GM18861 (cell line): Measurements from ENCODE around the gene USP16.
"Not testable (repeated sequence)": the region's sequence is repeated elsewhere in the genome, so short reads cannot be mapped to it uniquely, and the experiment has no call there.

ENCODE experiments used
- ATAC-seq: cut with Tn5 transposase; IDR thresholded peaks from one replicate; pipeline ENCODE4 v1.9.1; 2021; ENCODE audit not compliant: unreplicated experiment

USP16 gene

DNA sequence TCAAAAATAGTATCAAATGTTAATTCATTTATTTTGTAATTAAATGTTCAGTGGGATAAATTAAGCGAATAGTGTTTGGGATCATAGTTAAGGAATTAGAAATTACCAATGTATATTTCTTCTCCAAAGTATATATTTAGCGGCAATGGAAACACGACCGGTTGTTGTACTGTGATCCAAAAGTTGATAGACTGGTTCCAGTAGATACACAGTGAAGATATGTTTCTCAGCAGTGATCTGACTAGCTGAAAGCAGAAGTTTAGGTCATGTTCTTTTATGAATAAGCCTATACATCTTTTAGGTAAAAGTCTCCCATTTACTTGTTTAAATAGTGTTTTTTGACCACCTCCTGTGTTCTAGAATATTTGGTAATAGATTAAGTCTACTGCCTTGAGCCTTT is 8.8 kb downstream of the USP16 start:
- no peak for ATAC-seq

DNA sequence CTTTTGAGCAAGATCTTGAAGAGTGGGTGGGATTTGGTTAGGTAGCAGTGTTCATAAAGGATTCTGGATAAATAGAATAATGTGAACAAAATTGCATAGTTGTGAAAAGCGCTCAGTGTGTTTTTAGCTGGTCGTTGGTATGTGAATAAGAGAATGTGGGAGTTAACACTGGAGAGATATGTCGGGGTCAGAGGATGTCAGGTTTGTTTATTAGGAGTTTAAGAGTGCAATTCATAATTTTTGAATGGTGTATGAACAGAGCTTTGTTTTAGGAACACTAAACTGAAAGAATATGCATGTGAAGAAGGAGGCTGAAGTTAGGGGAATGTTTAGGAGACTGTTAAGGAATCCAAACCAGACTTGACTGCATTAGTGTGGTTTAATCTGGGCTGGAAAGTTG is 9.4 kb downstream of the USP16 start:
- no peak for ATAC-seq

DNA sequence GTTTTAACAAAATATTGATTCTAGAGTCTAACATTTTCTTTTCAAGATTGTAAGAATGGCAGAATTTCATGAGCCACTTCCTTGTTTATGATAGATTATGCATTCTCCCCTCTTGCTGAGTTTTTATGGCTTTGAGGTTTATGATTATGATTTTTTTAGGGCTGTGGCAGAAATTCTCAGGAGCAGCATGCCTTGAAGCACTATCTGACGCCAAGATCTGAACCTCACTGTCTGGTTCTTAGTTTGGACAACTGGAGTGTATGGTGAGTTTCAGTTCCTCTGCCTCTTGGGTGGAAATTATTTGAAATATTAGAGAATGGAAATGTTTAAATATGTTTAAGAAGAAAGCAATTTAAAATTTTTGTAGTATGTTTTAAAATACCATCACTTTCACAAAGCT is 10.2 kb downstream of the USP16 start:
- ATAC-seq = no peak

DNA sequence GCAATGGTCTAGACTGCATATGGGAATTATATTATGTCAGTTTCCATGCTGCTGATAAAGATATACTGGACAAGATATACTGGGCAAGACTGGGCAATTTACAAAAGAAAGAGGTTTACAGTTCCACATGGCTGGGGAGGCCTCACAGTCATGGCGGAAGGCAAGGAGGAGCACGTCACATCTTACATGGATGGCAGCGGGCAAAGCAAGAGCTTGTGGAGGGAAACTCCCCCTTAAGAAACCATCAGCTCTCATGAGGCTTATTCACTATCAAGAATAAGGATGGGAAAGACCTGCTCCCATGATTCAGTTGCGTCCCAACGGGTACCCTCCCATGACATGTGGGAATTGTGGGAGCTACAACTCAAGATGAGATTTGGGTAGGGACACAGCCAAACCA is 27.8 kb downstream of the USP16 start:
- ATAC-seq = no peak

DNA sequence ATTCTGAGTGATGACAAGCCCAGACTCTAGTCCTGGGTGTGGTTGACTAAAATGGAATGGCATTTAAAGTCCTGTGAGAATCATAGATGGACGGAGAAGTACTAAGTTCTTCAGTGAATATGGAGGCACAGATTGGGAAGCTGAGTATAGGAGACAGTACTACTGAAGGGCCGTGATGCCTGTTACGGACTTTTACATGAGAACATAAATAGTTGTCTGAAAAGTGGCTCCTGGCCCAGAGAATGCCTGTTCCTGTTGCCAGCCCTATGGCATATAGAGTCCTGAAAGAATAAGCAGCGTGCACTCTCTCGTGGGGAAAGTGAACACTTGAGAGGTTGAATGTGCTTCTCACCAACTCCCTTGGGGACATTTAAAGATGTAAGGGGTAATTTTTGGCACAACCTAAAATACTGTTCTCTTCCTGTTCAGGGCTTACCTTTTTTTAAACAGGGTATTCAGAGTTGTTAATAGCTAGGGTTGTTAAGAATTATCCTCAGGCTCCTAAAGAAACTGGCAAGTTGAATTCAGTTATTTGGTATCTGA is 28.6 kb downstream of the USP16 start:
- ATAC-seq = no peak

DNA sequence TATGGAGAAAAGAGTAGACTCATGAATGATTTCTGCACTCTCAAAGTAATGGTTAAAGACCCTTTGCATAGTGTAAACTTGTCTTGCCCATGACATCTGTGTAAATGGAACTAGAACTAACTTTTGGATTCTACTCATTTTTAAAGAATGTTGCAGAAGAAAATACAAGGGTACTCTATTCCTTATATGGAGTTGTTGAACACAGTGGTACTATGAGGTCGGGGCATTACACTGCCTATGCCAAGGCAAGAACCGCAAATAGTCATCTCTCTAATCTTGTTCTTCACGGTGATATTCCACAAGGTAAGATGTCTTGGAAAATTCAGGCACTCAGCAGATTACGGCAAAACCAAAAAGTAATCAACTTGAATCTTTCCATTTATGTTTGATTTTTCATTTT is 29.2 kb downstream of the USP16 start:
- no peak for ATAC-seq

DNA sequence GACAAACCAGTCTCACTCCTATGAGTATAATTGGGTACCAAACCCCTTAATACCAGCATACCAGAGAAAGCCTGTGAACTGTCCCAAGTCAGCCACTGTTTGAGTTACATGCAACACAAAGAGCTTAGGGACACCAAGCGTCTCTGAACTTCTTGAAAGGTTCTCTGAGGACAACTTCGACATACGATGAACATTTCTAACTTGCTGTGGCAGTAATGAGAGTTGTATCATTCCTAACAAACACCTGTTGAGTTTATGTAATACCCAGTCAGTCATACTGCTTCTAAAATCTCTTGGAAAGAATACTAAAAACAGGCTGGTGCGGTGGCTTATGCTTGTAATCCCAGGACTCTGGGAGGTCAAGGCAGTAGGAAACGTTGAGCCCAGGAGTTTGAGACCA is 30.6 kb downstream of the USP16 start:
- no peak for ATAC-seq

DNA sequence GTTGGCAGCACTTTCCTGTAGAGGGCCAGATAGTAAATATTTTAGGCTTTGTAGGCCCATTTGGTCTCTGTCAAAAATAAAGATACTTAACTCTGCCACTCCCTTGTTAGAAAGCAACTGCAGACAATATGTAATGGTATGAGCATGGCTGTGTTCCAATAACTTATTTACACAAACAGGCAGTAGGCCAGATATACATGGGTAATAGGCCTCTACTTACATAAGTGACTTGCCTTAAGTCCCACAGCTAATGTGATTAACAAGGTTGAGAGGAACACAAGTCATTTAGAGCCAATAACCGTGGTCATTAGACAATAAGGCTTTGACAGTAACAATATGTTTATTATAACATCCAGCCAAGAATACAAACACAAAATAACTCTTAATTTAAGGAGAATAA is 31.5 kb downstream of the USP16 start:
- ATAC-seq = no peak

DNA sequence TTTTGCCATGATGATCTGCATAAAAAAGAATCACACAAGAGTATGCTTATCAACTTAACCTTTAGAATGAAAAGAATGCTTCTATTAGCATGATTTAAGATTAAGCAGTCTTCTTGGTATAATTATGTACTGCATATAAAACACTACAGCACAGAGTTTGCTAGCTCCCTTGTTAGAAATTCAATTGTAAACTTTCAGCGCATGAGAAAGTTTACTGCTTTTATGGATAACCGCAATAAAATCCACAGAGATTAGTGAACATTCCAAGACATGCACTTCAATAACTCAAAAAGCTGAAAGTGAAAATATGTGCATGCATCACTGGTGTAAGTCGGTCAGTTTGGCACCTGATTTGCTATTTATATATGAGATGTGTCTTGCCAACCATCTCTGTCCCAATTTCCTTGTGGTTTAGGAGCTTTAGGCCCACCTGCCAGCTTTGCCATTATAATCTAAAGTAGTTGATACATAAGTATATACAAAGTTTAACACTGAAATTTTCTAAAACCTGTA is 32.1 kb downstream of the USP16 start:
- ATAC-seq = no peak

DNA sequence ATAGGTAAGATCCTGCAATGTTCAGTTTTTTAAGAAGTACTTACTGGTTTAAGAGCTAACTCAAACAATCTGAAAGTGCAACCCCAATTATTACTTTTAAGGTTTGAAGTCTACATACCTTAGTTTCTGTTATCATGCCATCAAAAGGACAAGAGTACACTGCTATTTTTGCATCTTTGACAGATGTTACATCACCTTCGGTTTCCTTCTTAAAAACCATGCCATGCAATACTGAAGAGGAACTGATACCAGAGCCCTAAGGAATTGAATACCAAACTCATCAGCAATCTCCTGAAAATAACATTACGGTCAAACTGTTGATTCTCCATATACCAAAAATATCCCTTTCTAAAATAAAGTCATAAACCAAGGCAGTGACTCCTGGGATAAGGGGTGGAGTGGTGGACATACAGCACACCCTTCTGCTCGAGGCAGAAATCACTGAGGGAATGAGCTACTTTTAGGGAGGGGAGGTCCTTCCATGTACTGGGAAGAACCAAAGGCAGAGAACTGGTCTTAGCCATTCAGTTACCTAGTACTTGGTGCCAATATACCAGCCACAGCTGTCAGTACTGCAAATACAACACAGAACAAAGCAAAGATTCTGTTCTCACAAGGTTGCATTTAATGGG is 40.5 kb downstream of the USP16 start:
- ATAC-seq = peak; percentile 92

DNA sequence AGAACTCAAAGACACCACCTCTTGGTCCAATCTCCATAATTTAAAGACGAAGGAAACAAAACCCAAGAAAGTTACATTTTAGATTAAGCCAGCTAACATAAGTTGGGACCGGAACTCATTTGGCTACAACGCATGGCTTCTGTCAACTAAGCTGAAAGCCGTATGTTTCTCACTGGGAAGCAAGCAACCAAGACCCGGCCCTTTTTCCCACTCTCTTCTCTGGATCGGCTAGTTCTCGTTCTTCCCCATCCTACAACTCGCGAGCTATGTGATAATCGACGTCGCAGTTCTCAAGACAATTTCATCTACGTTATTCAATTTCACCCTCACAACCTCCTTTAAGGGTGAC is 48.4 kb downstream of the USP16 start:
- no peak for ATAC-seq

DNA sequence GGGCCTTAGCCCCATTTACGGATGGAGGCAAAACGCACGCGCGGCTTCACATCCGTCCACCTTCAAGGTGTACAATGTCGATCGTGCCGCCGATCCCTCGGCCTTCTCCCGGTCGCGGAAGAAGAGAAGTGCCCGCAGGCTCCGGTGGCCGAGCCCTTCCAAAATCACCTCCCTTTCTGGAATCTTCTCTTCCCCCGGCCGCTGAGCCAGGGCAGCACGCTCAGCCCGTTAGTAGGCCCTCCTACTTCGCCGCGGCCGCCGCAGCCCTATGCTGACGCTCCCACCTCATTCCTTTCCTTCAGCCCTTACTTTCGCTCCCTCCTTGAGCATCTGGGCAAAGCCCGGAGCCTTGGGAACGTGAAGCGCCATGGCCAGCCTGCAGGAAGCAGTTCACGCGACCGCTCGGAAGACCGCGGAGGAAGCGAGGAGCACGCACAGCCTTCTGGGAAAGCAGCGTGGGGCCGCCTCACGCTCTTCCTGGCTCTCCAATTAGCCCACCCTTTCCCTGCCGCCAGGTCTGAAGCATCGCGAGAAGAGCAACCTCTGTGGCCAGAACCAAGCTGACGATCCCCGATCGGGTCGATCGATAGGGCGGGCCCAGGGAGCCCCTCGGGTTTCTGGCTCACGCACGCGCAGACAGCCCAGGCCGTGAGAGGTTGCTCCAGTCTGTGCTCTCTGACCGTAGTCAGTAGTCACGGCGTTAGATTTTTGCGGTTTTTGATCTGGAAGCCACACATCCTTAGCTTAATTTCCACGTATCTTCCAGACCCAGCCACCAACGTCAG is 48.9 kb downstream of the USP16 start, which contains the start of gene CCT8:
Gene CCT8, minus strand, starts transcription at position 427 of the 785 bp plus-strand sequence. Its CDS starts 58 bp downstream, at position 369.
- peak; percentile 78 for ATAC-seq

DNA sequence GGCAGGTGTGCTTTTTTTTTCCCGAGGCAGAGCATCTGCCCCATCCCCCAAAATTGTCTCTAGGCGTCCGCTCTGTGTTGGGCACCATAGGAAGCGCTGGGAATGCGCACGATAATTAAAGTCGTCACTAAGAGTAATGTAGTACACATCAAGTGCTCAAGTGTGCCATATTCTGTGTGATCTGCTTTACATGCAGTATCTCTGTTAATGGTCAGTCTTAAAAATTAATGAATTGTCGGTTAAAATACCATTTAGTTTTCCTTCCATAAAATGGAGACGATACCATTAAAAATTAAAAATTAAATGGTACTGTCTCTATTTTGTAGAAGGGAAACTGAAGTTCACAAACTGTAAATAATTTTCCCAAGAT is 49.5 kb downstream of the USP16 start:
- ATAC-seq = peak; percentile 10

DNA sequence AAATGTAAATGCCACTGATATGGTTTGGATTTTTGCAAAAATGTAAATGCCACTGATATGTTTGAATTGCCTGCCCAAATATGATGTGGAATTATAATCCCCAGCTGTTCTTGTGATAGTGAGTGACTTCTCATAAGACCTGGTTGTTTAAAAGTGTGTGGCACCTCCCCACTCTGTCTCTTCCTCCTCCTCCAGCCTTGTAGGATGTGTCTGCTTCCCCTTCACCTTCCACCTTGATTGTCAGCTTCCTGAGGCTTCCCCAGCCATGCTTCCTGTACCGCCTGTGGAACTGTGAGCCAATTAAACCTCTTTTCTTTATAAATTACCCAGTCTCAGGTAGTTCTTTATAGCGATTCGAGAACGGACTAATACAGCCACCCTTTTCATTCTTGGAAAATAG is 50.3 kb downstream of the USP16 start:
- no peak for ATAC-seq

DNA sequence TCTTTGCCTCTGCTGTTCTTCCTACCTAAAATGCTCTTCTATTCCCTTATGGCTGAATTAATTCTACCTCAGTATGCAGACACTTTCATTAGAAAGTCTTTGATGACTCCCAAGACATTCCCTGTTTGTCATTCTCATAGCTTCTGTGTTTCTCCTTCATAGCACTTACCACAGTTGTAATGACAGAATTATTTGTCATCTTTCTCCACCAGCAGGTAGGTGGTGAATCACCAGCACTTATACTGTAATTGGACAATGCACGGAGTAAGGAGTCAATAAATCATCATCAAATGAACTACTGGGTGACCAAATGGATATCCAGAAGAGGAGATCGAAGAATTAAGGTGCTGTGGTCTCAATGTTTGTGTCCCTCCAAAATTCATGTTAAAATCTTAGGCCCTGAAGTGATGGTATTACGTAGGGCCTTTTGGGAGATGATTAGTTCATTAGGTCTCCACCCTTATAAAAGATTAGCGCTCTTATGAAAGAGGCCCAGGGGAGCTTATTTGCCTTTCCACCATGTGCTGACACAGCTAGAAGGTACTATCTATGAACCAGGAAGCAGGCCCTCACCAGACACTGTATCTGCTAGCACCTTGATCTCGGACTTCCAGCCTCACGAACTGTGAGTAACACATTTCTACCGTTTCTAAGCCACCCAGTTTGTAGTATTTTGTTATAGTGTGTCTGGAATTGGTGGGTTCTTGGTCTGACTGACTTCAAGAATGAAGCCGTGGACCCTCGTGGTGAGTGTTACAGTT is 51.4 kb downstream of the USP16 start:
- ATAC-seq = no peak

DNA sequence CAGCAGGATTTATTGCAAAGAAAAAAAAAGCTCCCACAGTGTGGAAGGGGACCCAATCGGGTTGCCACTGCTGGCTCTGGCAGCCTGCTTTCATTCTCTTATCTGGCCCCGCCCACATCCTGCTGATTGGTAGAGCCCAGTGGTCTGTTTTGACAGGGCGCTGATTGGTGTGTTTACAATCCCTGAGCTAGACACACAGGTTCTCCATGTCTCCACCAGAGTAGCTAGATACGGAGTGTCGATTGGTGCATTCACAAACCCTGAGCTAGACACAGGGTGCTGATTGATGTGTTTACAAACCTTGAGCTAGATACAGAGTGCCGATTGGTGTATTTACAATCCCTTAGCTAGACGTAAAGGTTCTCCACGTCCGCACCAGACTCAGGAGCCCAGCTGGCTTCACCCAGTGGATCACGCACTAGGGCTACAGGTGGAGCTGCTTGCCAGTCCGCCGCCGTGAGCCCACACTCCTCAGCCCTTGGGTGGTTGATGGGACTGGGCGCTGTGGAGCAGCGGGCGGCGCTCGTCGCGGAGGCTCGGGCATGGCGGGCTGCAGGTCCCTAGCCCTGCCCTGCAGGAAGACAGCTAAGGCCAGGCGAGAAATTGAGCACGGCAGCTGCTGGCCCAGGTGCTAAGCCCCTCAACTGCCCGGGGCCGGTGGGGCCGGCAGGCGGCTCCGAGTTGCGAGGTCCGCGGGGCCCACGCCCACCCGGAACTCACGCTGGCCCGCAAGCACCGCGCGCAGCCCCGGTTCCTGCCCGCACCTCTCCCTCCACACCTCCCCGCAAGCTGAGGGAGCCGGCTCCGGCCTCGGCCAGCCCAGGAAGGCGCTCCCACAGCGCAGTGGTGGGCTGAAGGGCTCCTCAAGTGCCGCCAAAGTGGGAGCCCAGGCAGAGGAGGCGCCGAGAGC is 52.5 kb downstream of the USP16 start:
- not testable (repeated sequence) for ATAC-seq

DNA sequence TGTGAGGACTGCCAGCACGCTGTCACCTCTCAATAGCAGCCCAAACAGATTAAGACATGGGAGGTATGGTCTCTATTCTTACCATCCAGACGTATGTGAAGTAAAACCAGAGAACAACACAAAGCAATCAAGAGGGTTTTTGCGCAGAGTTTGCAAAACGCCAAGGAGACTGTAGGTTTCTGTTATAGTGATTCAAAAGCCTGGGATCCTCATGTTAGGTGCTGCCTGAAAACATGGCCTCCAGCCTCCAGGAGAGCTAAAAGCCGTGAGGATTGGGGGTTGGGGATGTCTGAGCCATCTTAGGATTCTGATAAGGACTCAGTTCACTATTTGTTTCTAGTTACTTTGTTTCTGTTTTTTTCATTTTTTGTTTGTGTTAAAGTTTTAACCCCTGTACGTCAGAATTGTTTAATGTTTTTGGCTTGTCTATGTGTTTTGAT is 53.2 kb downstream of the USP16 start:
- no peak for ATAC-seq

DNA sequence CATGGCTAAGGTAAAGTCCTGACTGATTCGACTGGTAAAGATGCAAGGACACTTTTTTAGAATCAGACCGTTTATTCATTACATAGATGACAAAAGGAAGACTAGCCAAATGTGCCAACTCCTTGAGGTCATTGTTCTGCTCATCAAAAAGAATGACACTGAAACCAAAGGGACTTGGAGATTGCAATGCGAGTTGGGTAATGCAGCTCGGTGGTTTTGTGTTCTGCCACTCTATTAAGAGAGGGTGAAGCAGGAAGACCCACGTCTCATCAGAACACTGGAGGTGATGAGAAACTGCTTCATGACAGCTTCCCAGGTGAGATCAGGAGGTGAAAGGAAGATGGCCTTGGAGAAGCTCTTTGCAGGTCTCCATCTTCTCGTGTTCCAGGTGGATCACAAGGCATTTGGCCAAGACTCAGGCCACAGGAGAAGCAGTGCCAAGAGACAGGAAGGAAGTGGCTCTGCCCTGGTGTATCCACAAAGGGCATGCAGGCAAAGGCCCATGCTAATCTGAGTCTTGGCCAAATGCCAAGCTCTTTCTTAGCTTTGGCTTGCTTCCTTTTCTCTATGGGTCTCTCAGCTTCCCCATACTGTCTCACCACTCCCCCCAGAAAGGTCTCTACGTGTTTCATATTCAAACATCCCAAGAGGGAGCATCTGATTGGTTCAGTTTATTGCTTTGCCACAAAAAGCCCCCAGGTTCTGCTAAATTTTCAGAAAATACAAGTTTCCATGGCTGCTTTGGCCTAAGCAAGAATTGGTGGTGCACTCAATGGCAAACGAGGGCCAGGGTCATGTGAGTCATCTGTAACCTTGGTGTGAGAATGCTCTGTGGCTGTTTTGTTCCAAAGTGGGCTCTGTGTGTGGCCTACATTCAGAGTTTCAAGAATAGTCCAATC is 54.6 kb downstream of the USP16 start:
- peak; percentile 28 for ATAC-seq

DNA sequence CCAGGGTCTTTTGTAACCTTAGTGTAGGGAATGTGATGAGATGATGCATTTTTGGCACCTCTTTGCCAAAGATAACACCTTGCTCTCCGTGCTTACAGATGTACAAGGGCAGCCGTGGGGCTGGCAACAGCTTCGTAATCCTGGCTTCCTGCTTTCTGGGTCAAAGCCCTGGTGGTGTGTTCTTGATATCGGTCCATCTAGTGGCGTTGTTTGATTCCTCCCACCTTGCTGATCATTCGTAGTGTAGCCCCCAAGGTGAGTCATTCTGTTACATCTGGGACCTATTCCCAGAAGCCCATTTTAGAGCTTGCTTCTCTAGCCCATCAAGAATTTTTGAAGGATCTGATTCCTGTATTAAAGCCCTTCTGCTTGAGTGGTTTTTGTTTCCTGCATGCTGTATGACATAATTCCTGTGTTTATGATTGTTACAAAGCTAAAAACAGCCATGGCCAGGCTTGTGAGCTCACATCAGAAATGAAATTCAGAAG is 56.0 kb downstream of the USP16 start:
- ATAC-seq = no peak
